ENCODE data around the gene USP25.

GRCh38 chr21:15749861-15750159, 20.0 kb downstream of the USP25 start:
- TF ChIP-seq POLR2A (IDR thresholded peaks at IDR 0.05; ENCODE audit: borderline replicate concordance, extremely low read depth, insufficient read depth, insufficient read length): no peak
- no peak for TF ChIP-seq REST (IDR thresholded peaks at IDR 0.05; ENCODE audit: low read depth)
- TF ChIP-seq CTCF (IDR thresholded peaks at IDR 0.05 in 2 of 3, conservative IDR thresholded peaks at IDR 0.05 in 1 of 3; ENCODE audit: borderline replicate concordance in 1 of 3, insufficient read depth in 1 of 3, low read depth in 2 of 3, low read length in 2 of 3): no peak
- no peak for TF ChIP-seq POLR2AphosphoS5 (IDR thresholded peaks at IDR 0.05; ENCODE audit: low read depth, low read length)
- no peak for TF ChIP-seq FOSL1 (IDR thresholded peaks at IDR 0.05; ENCODE audit: low read depth)
- TF ChIP-seq EZH2 (IDR thresholded peaks at IDR 0.05): no peak
- TF ChIP-seq YY1 (IDR thresholded peaks at IDR 0.05; ENCODE audit: extremely low read depth, insufficient replicate concordance, low read depth, low read length): no peak
- TF ChIP-seq JUND (IDR thresholded peaks at IDR 0.05): no peak
